Tibial nerve (tissue), 4 donors: ENCODE results near the gene CD200. TPM values are rescaled to one million over a fixed set of nuclear protein-coding genes. Genes with fewer than 3 reads are reported as not detected.
"Not testable (repeated sequence)": the region's sequence is repeated elsewhere in the genome, so short reads cannot be mapped to it uniquely, and the experiment has no call there.

Experiments used
- DNase-seq, 2 donors: peaks; one replicate each; pipeline ENCODE4 v3.0.0-alpha.2; 2019; ENCODE audit warnings: low spot score in 2 of 2
- H3K27ac ChIP-seq, 4 donors: fragments of 200-600 bp; sonication (generic) in 3 of 4; one replicate each; pipeline ENCODE4 v1.5.1; 2017 to 2019; ENCODE audit warnings: mild to moderate bottlenecking in 1 of 4
- H3K27me3 ChIP-seq, 2 donors: fragments of 200-600 bp; sonication (generic) in 1 of 2; one replicate each; pipeline versions ENCODE4 v1.5.1 to v1.6.0; 2017 to 2019
- H3K36me3 ChIP-seq, 3 donors: fragments of 200-600 bp; sonication (generic); one replicate each; pipeline ENCODE4 v1.5.1; 2018 to 2019
- H3K4me1 ChIP-seq, 4 donors: fragments of 200-600 bp; sonication (generic) in 3 of 4; one replicate each; pipeline ENCODE4 v1.5.1; 2017 to 2019
- H3K4me3 ChIP-seq, 4 donors: fragments of 200-600 bp; sonication (generic) in 3 of 4; one replicate each; pipeline ENCODE4 v1.5.1; 2017 to 2019; ENCODE audit warnings: mild to moderate bottlenecking in 1 of 4, moderate library complexity in 1 of 4
- H3K9me3 ChIP-seq, 4 donors: fragments of 200-600 bp; sonication (generic) in 3 of 4; one replicate each; pipeline ENCODE4 v1.5.1; 2017 to 2019
- EP300 ChIP-seq, 2 donors: sonication (generic); formaldehyde crosslinking; IDR thresholded peaks; one replicate each; pipeline ENCODE4 v1.6.1; 2017; ENCODE audit warnings: antibody characterized with exemption in 2 of 2, mild to moderate bottlenecking in 1 of 2
- POLR2A ChIP-seq, 2 donors: fragments of 450-650 bp; IDR thresholded peaks; one replicate each; pipeline ENCODE4 v1.6.1; 2017; ENCODE audit warnings: antibody characterized with exemption in 2 of 2, mild to moderate bottlenecking in 2 of 2, moderate library complexity in 2 of 2
- WGBS, 2 donors: methylation state at CpG; one replicate each; pipeline ENCODE4 v1.1.5; 2018; 5-methylcytosine and 5-hydroxymethylcytosine counted together
- total RNA-seq, 4 donors: library from RNA; depleted of rRNA; stranded (reverse); fragments of >200 nt; gene quantifications; one replicate each; pipeline ENCODE4 v1.1.0, GENCODE V29; 2016
- TF ChIP-seq, protein P1 (sequence below), 5 experiments: fragments of 200-600 bp in 3 of 5; fragments of 450-650 bp in 2 of 5; sonication (generic) in 3 of 5; IDR thresholded peaks; one replicate each; pipeline ENCODE4 v1.5.1; 2016 to 2019; ENCODE audit warnings: antibody characterized with exemption in 5 of 5, mild to moderate bottlenecking in 3 of 5, moderate library complexity in 2 of 5

The CD200 gene
- total RNA-seq, 4 donors from 2014 or later, result 4.5 to 12.6 (median 8.7) TPM

DNA sequence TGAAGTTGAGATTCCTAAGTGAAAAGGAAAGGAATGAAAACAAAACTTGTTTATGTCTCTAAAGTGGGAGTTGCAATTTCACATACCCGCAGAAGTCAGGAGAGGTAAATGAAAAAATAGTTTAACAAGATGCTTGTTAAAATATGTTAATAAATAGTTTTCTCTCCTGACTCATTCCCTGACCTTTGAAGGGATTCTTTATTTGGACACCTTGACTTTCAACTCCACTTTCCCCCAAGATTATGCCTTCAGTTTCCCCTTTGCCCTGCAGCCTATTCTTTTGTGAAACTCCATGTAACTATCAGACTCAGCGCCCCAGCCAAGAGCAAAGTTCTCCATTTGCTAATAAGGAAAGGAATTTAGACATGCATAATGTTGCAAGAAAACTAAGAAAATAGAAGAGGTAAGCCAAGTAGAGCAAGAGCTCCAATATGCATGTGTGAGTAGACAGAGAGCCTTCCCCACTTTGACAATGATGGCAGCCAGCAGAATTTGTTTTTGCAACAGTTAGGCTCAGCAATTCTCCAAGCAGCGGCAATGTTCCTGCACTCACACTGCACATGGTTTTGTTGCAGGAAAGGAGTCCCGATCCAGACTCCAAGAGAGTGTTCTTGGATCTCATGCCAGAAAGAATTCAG is 61.2 kb downstream of the CD200 start:
- TF ChIP-seq, protein P1, sequence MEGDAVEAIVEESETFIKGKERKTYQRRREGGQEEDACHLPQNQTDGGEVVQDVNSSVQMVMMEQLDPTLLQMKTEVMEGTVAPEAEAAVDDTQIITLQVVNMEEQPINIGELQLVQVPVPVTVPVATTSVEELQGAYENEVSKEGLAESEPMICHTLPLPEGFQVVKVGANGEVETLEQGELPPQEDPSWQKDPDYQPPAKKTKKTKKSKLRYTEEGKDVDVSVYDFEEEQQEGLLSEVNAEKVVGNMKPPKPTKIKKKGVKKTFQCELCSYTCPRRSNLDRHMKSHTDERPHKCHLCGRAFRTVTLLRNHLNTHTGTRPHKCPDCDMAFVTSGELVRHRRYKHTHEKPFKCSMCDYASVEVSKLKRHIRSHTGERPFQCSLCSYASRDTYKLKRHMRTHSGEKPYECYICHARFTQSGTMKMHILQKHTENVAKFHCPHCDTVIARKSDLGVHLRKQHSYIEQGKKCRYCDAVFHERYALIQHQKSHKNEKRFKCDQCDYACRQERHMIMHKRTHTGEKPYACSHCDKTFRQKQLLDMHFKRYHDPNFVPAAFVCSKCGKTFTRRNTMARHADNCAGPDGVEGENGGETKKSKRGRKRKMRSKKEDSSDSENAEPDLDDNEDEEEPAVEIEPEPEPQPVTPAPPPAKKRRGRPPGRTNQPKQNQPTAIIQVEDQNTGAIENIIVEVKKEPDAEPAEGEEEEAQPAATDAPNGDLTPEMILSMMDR (IDR thresholded peaks at IDR 0.05), result no peak
- TF ChIP-seq EP300 (IDR thresholded peaks at IDR 0.05), result peak in 1 of 2 donors; percentile 33
- H3K27ac ChIP-seq, result peak overlapping the region in 2 of 4 donors; percentile 31 to 94
- no peak overlapping the region for H3K4me3 ChIP-seq
- WGBS, 2 donors, result 35 to 46% methylated on average over 4 of the region's 4 CpGs
- no peaks in the 10 kb centered on the region for H3K27me3 ChIP-seq
- no peaks in the 10 kb centered on the region for H3K36me3 ChIP-seq
- no peak for DNase-seq
- peaks cover 0 to 50% (median 16%) of the 10 kb centered on the region in 4 donors for H3K4me1 ChIP-seq
- no peaks in the 10 kb centered on the region for H3K9me3 ChIP-seq

DNA sequence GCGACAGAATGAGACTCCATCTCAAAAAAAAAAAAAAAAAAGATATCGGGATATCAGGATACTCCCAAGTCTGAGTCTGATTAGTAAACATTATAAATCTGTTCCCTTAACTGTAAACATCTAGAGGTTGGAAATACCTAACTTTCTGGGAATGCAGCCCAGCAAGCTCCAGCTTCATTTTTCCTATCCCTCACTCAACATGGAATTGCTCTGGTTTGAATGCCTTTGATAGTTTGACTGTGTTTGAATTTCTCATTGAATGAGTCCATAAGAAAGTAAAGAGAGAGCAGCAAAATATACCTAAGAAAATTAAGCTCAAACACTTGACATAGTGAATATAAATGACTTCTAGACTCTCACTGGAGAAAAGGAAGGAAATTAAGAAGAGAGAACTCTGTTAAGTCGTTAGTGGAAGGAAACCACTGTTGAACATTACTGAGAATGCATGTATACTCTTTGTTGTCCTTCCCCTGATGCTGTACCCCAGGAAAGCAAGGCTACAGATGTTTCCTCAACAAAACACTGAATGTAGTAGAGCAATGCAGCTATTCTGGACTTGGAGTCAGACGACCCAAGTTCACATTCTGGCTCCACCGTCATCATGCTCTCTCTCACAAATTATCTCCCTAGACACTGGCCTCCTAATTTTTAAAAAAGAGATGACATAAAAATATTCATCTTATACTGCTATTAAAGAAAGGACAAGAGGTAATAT is 62.4 kb downstream of the CD200 start:
- no peak for TF ChIP-seq POLR2A (IDR thresholded peaks at IDR 0.05)
- TF ChIP-seq, protein P1 (IDR thresholded peaks at IDR 0.05), result no peak
- no peak for TF ChIP-seq EP300 (IDR thresholded peaks at IDR 0.05)
- no peaks in the 10 kb centered on the region for H3K9me3 ChIP-seq
- peaks cover 0 to 44% (median 16%) of the 10 kb centered on the region in 4 donors for H3K4me1 ChIP-seq
- no peaks in the 10 kb centered on the region for H3K36me3 ChIP-seq
- H3K4me3 ChIP-seq, result no peak overlapping the region
- H3K27me3 ChIP-seq, result no peaks in the 10 kb centered on the region
- H3K27ac ChIP-seq, result no peak overlapping the region
- no peak for DNase-seq
- WGBS, 2 donors, result 46 to 48% methylated on average over 5 of the region's 5 CpGs

GRCh38 chr3:112395896-112396290 is 62.9 kb downstream of the CD200 start:
- no peaks in the 10 kb centered on the region for H3K27me3 ChIP-seq
- 0% methylated on average over 1 of the region's 1 CpG for WGBS, 2 donors
- H3K4me1 ChIP-seq, result peaks cover 0 to 39% (median 16%) of the 10 kb centered on the region in 4 donors
- TF ChIP-seq EP300 (IDR thresholded peaks at IDR 0.05) (no peak), POLR2A (IDR thresholded peaks at IDR 0.05) (no peak)
- TF ChIP-seq, protein P1 (IDR thresholded peaks at IDR 0.05), result no peak
- no peak overlapping the region for H3K4me3 ChIP-seq
- no peak overlapping the region for H3K27ac ChIP-seq
- no peaks in the 10 kb centered on the region for H3K36me3 ChIP-seq
- no peaks in the 10 kb centered on the region for H3K9me3 ChIP-seq
- no peak for DNase-seq

- H3K4me3 ChIP-seq, result no peak overlapping the region
- no peaks in the 10 kb centered on the region for H3K36me3 ChIP-seq
- no peak for DNase-seq
- TF ChIP-seq, protein P1 (IDR thresholded peaks at IDR 0.05), result no peak
- TF ChIP-seq POLR2A (IDR thresholded peaks at IDR 0.05), result no peak
- no peak for TF ChIP-seq EP300 (IDR thresholded peaks at IDR 0.05)
- H3K27ac ChIP-seq, result no peak overlapping the region
- no peaks in the 10 kb centered on the region for H3K9me3 ChIP-seq
- no peaks in the 10 kb centered on the region for H3K27me3 ChIP-seq
- peaks cover 0 to 22% (median 9%) of the 10 kb centered on the region in 4 donors for H3K4me1 ChIP-seq
Observed at GRCh38 chr3:112397556-112397955, 64.6 kb downstream of the CD200 start.

DNA sequence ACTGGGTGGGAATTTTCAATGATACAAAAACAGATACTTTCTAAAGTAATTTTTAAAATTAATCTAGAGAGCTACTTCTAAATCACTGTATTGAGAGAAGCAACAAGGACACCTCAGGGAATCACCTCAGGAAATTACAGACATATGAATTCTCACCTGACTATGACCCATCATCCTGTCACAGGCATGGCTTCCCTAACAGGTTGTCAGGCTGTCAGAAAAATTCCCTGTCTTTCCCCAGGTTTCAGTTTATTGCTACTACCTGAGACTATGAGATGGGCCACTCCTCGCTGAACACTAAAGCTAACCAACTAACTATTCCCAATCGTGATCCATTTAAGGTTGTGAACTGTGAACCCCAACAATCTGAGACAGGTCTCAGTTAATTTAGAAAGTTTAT is 66.1 kb downstream of the CD200 start:
- WGBS, 2 donors, result 91 to 96% methylated on average over 2 of the region's 2 CpGs
- TF ChIP-seq POLR2A (IDR thresholded peaks at IDR 0.05), result no peak

DNA sequence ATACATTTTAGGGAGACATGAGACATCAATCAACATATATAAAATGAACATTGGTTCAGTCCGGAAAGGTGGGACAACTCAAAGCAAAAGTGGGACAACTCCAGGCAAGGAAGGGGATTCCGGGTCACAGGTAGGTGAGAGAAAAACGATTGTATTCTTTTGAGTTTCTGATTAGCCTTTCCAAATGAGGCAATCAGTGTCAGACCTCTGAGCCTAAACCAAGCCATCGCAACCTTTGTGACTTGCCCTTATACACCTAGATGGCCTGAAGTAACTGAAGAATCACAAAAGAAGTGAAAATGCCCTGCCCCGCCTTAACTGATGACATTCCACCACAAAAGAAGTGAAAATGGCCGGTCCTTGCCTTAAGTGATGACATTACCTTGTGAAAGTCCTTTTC is 66.6 kb downstream of the CD200 start:
- H3K27ac ChIP-seq, H3K4me3 ChIP-seq, H3K9me3 ChIP-seq, H3K36me3 ChIP-seq, DNase-seq, H3K27me3 ChIP-seq: not testable (repeated sequence)
- WGBS, 2 donors, result 89 to 95% methylated on average over 6 of the region's 6 CpGs
- H3K4me1 ChIP-seq, result peaks cover 0 to 12% (median 1%) of the 10 kb centered on the region in 4 donors

More for the DNA sequence above, 66.1 kb downstream of the CD200 start:
- H3K4me3 ChIP-seq, result no peak overlapping the region
- peaks cover 0 to 17% (median 4%) of the 10 kb centered on the region in 4 donors for H3K4me1 ChIP-seq
- H3K27ac ChIP-seq, result no peak overlapping the region
- H3K27me3 ChIP-seq, result no peaks in the 10 kb centered on the region
- no peaks in the 10 kb centered on the region for H3K36me3 ChIP-seq
- no peaks in the 10 kb centered on the region for H3K9me3 ChIP-seq
- DNase-seq, result no peak

DNA sequence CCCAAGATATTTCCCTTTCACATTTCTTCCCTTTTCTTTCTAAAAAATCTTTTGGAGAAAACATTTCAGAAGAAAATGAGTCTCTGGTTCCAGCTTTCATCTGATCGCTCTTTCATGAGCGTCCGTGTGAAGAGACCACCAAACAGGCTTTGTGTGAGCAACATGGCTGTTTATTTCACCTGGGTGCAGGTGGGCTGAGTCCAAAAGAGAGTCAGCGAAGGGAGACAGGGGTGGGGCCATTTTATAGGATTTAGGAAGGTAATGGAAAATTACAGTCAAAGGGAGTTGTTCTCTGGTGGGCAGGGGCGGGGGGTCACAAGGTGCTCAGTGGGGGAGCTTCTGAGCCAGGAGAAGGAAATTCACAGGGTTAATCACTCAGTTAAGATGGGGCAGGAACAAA is 67.4 kb downstream of the CD200 start:
- H3K4me1 ChIP-seq, H3K4me3 ChIP-seq, H3K27me3 ChIP-seq, DNase-seq, H3K27ac ChIP-seq, H3K36me3 ChIP-seq, H3K9me3 ChIP-seq: not testable (repeated sequence)
- WGBS, 2 donors, result 91 to 95% methylated on average over 5 of the region's 5 CpGs
